Activated CD8-positive, alpha-beta T cell treated with anti-CD3 and anti-CD28 coated beads for 36 hours (primary cell): ENCODE results near the gene CORT. TPM values are rescaled to one million over a fixed set of nuclear protein-coding genes. Genes with fewer than 3 reads are reported as not detected.
"Not testable (repeated sequence)": the region's sequence is repeated elsewhere in the genome, so short reads cannot be mapped to it uniquely, and the experiment has no call there.

Experiments
- ATAC-seq: fragments of 200-7000 bp; cut with Tn5 transposase; one replicate; pipeline ENCODE4 v1.10.0; 2021; ENCODE audit warnings: mild to moderate bottlenecking, moderate library complexity
- CTCF ChIA-PET: fragments of 350-600 bp; sonication (Branson Sonifier 250); formaldehyde crosslinking; loops from one replicate; lab custom pipeline; 2021; ENCODE audit warnings: antibody characterized with exemption; lab: Charles Lee
- POLR2A ChIA-PET: fragments of 350-600 bp; sonication (Branson Sonifier 250); formaldehyde crosslinking; loops from one replicate; lab custom pipeline; 2021; ENCODE audit warnings: antibody characterized with exemption; lab: Charles Lee
- DNase-seq: peaks from one replicate; pipeline ENCODE4 v3.0.0-alpha.2; 2020
- H3K27ac Mint-ChIP-seq: one replicate; pipeline ENCODE4 v1.8.0; 2021; ENCODE audit warnings: mild to moderate bottlenecking, mixed read lengths
- H3K27me3 Mint-ChIP-seq: one replicate; pipeline ENCODE4 v1.8.0; 2021; ENCODE audit warnings: mixed read lengths
- H3K36me3 Mint-ChIP-seq: one replicate; pipeline ENCODE4 v1.8.0; 2021; ENCODE audit warnings: low read depth, mixed read lengths
- H3K4me1 Mint-ChIP-seq: one replicate; pipeline ENCODE4 v1.8.0; 2021; ENCODE audit warnings: low read depth, mixed read lengths
- H3K4me3 Mint-ChIP-seq: one replicate; pipeline ENCODE4 v1.8.0; 2021; ENCODE audit warnings: mild to moderate bottlenecking, moderate library complexity, mixed read lengths
- H3K9me3 Mint-ChIP-seq: one replicate; pipeline ENCODE4 v1.8.0; 2021; ENCODE audit warnings: mixed read lengths
- CTCF ChIP-seq: fragments of 200-600 bp; IDR thresholded peaks from one replicate; pipeline ENCODE4 v1.8.0; 2022; ENCODE audit warnings: antibody characterized with exemption, mild to moderate bottlenecking
- intact Hi-C: fragments of 100-400 bp; cut with micrococcal nuclease; formaldehyde crosslinking; loops from one replicate; pipeline ENCODE4 v1.10.0; 2022
- total RNA-seq, 2 experiments: library from RNA; stranded (reverse); gene quantifications; one replicate each; pipeline ENCODE4 v1.2.3, GENCODE V29; 2021

Gene CORT
- total RNA-seq, 2 experiments from 2014 or later, result 0.34 TPM; not detected in 1

DNA sequence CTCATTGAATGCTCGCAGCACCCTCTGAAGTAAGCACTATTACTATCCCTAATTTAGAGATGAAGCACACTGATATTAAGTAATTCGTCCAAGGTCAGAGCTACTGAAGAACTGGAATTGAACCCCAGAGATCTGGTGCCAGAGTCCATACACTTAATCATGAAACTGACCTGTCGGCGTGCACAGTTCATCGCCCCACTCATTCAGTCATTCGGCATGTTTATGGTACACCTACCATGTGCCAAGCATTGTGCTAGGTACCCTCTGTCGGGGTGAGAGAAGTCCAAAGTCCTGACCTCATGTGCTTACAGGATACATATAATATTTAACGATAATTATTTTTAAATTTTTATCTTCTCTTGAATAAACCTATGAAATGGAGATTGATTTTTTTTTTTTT is 25.2 kb upstream of the CORT start:
- ChIA-PET CTCF (no interaction called here), POLR2A (interaction anchor here (1.0 kb wide), 1 partner anchor 20 kb away, joined by 4 read pairs; no protein-coding TSS in a partner anchor)
- intact Hi-C loops, result loop anchor here (10.0 kb wide), 1 partner anchor 50 kb away; no protein-coding TSS in a partner anchor

DNA sequence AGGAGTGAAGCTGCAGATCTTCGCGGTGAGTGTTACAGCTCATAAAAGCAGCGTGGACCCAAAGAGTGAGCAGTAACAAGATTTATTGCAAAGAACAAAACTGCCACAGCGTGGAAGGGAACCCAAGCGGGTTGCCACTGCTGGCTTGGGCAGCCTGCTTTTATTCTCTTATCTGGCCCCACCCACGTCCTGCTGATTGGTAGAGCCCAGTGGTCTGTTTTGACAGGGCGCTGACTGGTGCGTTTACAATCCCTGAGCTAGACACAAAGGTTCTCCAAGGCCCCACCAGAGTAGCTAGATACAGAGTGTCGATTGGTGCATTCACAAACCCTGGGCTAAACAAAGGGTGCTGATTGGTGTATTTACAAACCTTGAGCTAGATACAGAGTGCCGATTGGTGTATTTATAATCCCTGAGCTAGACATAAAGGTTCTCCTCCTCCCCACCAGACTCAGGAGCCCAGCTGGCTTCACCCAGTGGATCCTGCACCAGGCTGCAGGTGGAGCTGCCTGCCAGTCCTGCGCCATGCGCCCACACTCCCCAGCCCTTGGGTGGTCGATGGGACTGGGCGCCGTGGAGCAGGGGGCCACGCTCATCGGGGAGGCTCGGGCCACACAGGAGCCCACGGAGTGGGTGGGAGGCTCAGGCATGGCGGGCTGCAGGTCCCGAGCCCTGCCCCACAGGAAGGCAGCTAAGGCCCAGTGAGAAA is 23.9 kb upstream of the CORT start:
- H3K9me3 Mint-ChIP-seq, H3K27ac Mint-ChIP-seq, H3K4me1 Mint-ChIP-seq, DNase-seq, H3K36me3 Mint-ChIP-seq, POLR2A ChIA-PET, ATAC-seq, H3K27me3 Mint-ChIP-seq, H3K4me3 Mint-ChIP-seq: not testable (repeated sequence)
- CTCF ChIA-PET, result interaction anchor here (1.2 kb wide), 2 partner anchors 217 to 641 kb away, joined by 3 read pairs; no protein-coding TSS in a partner anchor
- intact Hi-C loops, result loop anchor here (10.0 kb wide), 1 partner anchor 51 kb away; no protein-coding TSS in a partner anchor

More for the DNA sequence above, 25.2 kb upstream of the CORT start:
- Mint-ChIP-seq H3K9me3 (no peaks in the 10 kb centered on the region), H3K4me1 (peaks cover 2% of the 10 kb centered on the region), H3K36me3 (peaks cover 9% of the 10 kb centered on the region), H3K27me3 (no peaks in the 10 kb centered on the region), H3K4me3 (no peak overlapping the region), H3K27ac (no peak overlapping the region)
- no peak for ATAC-seq
- DNase-seq, result no peak
- no peak for TF ChIP-seq CTCF

GRCh38 chr1:10426535-10426848 is 23.3 kb upstream of the CORT start:
- H3K27ac Mint-ChIP-seq, H3K9me3 Mint-ChIP-seq, H3K36me3 Mint-ChIP-seq, H3K4me3 Mint-ChIP-seq, ATAC-seq, H3K27me3 Mint-ChIP-seq, POLR2A ChIA-PET, DNase-seq: not testable (repeated sequence)
- peaks cover 14% of the 10 kb centered on the region for H3K4me1 Mint-ChIP-seq
- intact Hi-C loops, result loop anchor here (10.0 kb wide), 1 partner anchor 52 kb away; no protein-coding TSS in a partner anchor
- CTCF ChIA-PET, result interaction anchor here (1.2 kb wide), 1 partner anchor 642 kb away, joined by 3 read pairs; no protein-coding TSS in a partner anchor

DNA sequence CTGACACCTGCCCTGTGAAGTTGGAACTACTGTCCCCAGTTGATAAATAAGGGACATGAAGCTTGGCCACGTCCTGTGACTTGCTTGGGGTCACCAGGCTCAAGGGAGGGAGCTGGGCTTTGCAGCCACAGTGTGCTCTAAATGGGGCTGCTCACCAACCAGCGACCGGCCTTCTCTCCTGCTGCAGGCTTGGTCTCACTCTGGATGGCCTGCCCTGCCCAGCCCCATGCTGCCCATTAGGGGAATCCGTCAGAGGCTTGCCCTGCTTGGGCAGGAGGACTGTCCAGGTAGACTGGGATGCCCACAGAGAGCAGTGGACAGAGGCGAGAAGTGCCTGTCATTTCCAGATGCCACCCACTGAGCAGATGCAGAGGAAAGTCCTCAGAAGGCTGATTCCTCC is 20.8 kb upstream of the CORT start:
- intact Hi-C loops, result loop anchor here (10.0 kb wide), 1 partner anchor 54 kb away; no protein-coding TSS in a partner anchor
- no peaks in the 10 kb centered on the region for H3K27me3 Mint-ChIP-seq
- no peak for TF ChIP-seq CTCF
- ChIA-PET CTCF (interaction anchor here (1.0 to 6.8 kb wide), 8 partner anchors 10 to 479 kb away, joined by 3 to 100 read pairs (median 4); partner anchors contain the start of gene KIF1B), POLR2A (interaction anchor here (0.6 to 1.8 kb wide), 3 partner anchors 28 to 510 kb away, joined by 3 to 5 read pairs (median 3); no protein-coding TSS in a partner anchor)
- ATAC-seq, result no peak
- no peak for DNase-seq
- no peaks in the 10 kb centered on the region for H3K9me3 Mint-ChIP-seq
- peaks cover 16% of the 10 kb centered on the region for H3K4me1 Mint-ChIP-seq
- H3K4me3 Mint-ChIP-seq, result peak overlapping the region; percentile 24
- no peak overlapping the region for H3K27ac Mint-ChIP-seq
- no peaks in the 10 kb centered on the region for H3K36me3 Mint-ChIP-seq

DNA sequence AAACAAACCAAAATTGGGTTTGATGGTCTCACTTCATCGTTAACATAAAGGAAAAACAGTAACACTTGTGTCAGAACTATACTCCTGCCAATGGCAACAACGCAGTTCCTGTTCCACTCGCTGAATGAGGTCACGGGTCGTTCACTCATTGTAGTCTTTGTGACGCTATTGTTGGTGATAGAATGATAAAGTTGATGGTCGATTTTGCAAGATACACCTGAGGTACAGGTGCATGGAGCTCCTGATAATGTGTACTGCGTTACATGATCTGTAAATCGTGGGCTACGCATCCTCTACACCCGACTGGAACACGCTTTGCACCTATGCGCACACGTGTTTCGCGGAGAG is 20.0 kb upstream of the CORT start:
- no peaks in the 10 kb centered on the region for H3K36me3 Mint-ChIP-seq
- peak overlapping the region; percentile 94 for H3K27ac Mint-ChIP-seq
- intact Hi-C loops, result loop anchor here (10.0 kb wide), 2 partner anchors 55 to 65 kb away; no protein-coding TSS in a partner anchor
- TF ChIP-seq CTCF, result no peak
- ChIA-PET CTCF (interaction anchor here (0.6 to 6.8 kb wide), 19 partner anchors 10 to 630 kb away, joined by 3 to 100 read pairs (median 4); partner anchors contain the start of gene KIF1B), POLR2A (interaction anchor here (0.6 to 1.8 kb wide), 7 partner anchors 29 to 486 kb away, joined by 3 to 5 read pairs (median 3); partner anchors contain the start of genes KIF1B, LZIC and NMNAT1)
- peak; percentile 9 for ATAC-seq
- peaks cover 16% of the 10 kb centered on the region for H3K4me1 Mint-ChIP-seq
- H3K4me3 Mint-ChIP-seq, result peak overlapping the region; percentile 88
- no peaks in the 10 kb centered on the region for H3K27me3 Mint-ChIP-seq
- peak; percentile 48 for DNase-seq
- H3K9me3 Mint-ChIP-seq, result no peaks in the 10 kb centered on the region
